ENCODE results near the gene NNMT. TPM values are rescaled to one million over a fixed set of nuclear protein-coding genes. Genes with fewer than 3 reads are reported as not detected.

Gene NNMT
- total RNA-seq, 1 experiment from 2014 or later, result not detected

DNA sequence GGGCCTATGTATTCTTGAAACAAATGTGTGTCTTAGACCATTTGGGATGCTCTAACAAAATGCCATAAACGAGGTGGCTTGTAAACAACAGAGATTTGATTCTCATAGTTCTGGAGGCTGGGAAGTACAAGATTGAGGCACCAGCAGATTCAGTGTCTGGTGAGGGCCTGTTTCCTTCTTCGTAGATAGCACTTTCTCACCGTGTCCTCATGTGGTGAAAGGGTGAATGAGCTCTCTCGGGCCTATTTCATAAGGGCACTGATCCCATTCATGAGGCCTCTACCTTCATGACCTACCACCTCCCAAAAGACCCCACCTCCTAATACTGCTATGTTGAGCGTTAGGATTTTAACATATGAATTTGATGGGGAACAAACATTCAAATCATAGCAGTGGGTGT lies 6.4 kb upstream of the NNMT start:
- no peaks in the 10 kb centered on the region for H3K9me3 ChIP-seq (ENCODE audit: control insufficient read depth in 1 of 2, insufficient read depth in 1 of 2, low read depth in 1 of 2, low read length in 2 of 2)
- H3K27ac ChIP-seq (ENCODE audit: low read depth, low read length), result no peak overlapping the region
- H3K79me2 ChIP-seq (ENCODE audit: insufficient read depth, low read length), result no peaks in the 10 kb centered on the region
- ATAC-seq, result no peak
- peaks cover 8 to 11% of the 10 kb centered on the region in 2 experiments for H3K4me1 ChIP-seq (ENCODE audit: control insufficient read depth in 1 of 2, insufficient read depth in 2 of 2, low read length in 2 of 2)
- no peak overlapping the region for H2AFZ ChIP-seq (ENCODE audit: low read depth, low read length, poor library complexity, severe bottlenecking)
- TF ChIP-seq EGR1 (IDR thresholded peaks at IDR 0.05; ENCODE audit: low read depth), result no peak
- TF ChIP-seq RAD21 (IDR thresholded peaks at IDR 0.05; ENCODE audit: low read depth), result no peak
- TF ChIP-seq ELF1 (IDR thresholded peaks at IDR 0.05; ENCODE audit: borderline replicate concordance, low read depth), result no peak
- no peak for TF ChIP-seq SP1 (IDR thresholded peaks at IDR 0.05; ENCODE audit: low read depth)
- no peak for TF ChIP-seq ZFX (IDR thresholded peaks at IDR 0.05)
- TF ChIP-seq TCF7L2 (IDR thresholded peaks at IDR 0.05; ENCODE audit: borderline replicate concordance, extremely low read depth, insufficient read depth, insufficient read length), result no peak
- TF ChIP-seq, protein P1, sequence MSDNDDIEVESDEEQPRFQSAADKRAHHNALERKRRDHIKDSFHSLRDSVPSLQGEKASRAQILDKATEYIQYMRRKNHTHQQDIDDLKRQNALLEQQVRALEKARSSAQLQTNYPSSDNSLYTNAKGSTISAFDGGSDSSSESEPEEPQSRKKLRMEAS (IDR thresholded peaks at IDR 0.05), result no peak
- BruUV-seq (replicated peaks), result no TSS peak
- ChIA-PET POLR2A (no interaction called here), CTCF (interaction anchor here (1.5 kb wide), 1 partner anchor 9 kb away, joined by 4 read pairs; no protein-coding TSS in a partner anchor), RAD21 (ENCODE audit: low non-redundant PET in 1 of 2, low total read pairs in 2 of 2, uncharacterized antibody in 2 of 2, unreplicated experiment in 2 of 2) (no interaction called here)
- H3K4me2 ChIP-seq (ENCODE audit: low read length), result no peak overlapping the region
- H3K4me3 ChIP-seq (replicated peaks in 1 of 2; ENCODE audit: low read depth in 1 of 2, low read length in 2 of 2), result no peak overlapping the region
- H3K9ac ChIP-seq (ENCODE audit: low read length), result no peak overlapping the region
- DNase-seq (ENCODE audit: low read depth, low spot score), result no peak
- H3K9me2 ChIP-seq (ENCODE audit: insufficient read depth), result no peaks in the 10 kb centered on the region
- intact Hi-C loops (cut with micrococcal nuclease), result no loop called here
- no peaks in the 10 kb centered on the region for H4K20me1 ChIP-seq (ENCODE audit: insufficient read depth)
- H3K36me3 ChIP-seq (ENCODE audit: control insufficient read depth in 1 of 2, insufficient read depth in 2 of 2, low read length in 2 of 2), result no peaks in the 10 kb centered on the region
- peaks cover 17% of the 10 kb centered on the region; the same call in 1 of the 2 replicates for H3K27me3 ChIP-seq (ENCODE audit: insufficient read depth, low read length)

DNA sequence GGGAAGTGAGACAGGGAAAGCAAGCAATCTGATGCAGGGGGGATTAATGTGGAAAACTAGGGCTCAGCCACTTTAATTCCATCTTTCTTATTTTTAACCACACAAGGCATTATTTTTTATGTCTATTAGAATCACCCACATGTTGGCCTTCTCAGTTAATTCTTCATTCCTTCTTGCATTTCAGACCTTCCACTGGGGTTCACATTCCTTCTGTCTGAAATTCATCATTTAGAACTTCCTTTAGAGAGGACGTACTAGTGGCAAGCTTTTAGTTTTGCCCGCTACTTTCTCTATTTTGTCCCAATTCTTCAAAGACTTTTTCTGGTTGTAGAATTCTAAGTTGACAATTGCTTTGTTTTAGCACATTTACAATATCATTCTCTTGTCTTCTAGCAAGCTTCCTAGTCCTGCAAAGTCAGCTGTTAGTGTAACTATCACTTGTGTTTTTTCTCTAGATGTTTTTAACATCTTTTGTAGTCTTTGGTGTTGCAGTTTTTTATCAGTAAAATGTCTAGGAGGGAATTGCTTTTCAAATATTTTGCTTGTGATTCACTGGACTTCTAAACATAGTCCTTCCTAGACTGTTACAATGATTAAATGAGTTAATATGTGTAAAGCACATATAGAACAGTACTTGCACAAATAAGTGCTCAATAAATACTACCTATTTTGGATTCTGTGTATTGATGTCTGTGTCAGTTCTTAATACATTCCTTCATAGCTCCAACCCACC lies 5.5 kb upstream of the NNMT start:
- Histone ChIP-seq H4K20me1 (ENCODE audit: insufficient read depth) (no peaks in the 10 kb centered on the region), H3K4me3 (replicated peaks in 1 of 2; ENCODE audit: low read depth in 1 of 2, low read length in 2 of 2) (no peak overlapping the region), H3K79me2 (ENCODE audit: insufficient read depth, low read length) (no peaks in the 10 kb centered on the region), H3K9me3 (ENCODE audit: control insufficient read depth in 1 of 2, insufficient read depth in 1 of 2, low read depth in 1 of 2, low read length in 2 of 2) (no peaks in the 10 kb centered on the region), H3K27ac (ENCODE audit: low read depth, low read length) (no peak overlapping the region), H3K36me3 (ENCODE audit: control insufficient read depth in 1 of 2, insufficient read depth in 2 of 2, low read length in 2 of 2) (no peaks in the 10 kb centered on the region), H2AFZ (ENCODE audit: low read depth, low read length, poor library complexity, severe bottlenecking) (no peak overlapping the region), H3K9ac (ENCODE audit: low read length) (no peak overlapping the region), H3K9me2 (ENCODE audit: insufficient read depth) (no peaks in the 10 kb centered on the region), H3K4me2 (ENCODE audit: low read length) (no peak overlapping the region), H3K27me3 (ENCODE audit: insufficient read depth, low read length) (peaks cover 17% of the 10 kb centered on the region; the same call in 1 of the 2 replicates), H3K4me1 (ENCODE audit: control insufficient read depth in 1 of 2, insufficient read depth in 2 of 2, low read length in 2 of 2) (peaks cover 3 to 5% of the 10 kb centered on the region in 2 experiments)
- ChIA-PET RAD21 (ENCODE audit: low non-redundant PET in 1 of 2, low total read pairs in 2 of 2, uncharacterized antibody in 2 of 2, unreplicated experiment in 2 of 2) (no interaction called here), CTCF (no interaction called here), POLR2A (no interaction called here)
- intact Hi-C loops (cut with micrococcal nuclease), result no loop called here
- no peak for DNase-seq (ENCODE audit: low read depth, low spot score)
- no TSS peak for BruUV-seq (replicated peaks)
- ATAC-seq, result no peak
- TF ChIP-seq, protein P2, sequence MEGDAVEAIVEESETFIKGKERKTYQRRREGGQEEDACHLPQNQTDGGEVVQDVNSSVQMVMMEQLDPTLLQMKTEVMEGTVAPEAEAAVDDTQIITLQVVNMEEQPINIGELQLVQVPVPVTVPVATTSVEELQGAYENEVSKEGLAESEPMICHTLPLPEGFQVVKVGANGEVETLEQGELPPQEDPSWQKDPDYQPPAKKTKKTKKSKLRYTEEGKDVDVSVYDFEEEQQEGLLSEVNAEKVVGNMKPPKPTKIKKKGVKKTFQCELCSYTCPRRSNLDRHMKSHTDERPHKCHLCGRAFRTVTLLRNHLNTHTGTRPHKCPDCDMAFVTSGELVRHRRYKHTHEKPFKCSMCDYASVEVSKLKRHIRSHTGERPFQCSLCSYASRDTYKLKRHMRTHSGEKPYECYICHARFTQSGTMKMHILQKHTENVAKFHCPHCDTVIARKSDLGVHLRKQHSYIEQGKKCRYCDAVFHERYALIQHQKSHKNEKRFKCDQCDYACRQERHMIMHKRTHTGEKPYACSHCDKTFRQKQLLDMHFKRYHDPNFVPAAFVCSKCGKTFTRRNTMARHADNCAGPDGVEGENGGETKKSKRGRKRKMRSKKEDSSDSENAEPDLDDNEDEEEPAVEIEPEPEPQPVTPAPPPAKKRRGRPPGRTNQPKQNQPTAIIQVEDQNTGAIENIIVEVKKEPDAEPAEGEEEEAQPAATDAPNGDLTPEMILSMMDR (IDR thresholded peaks at IDR 0.05 in 2 of 3, conservative IDR thresholded peaks at IDR 0.05 in 1 of 3; ENCODE audit: borderline replicate concordance in 1 of 3, insufficient read depth in 1 of 3, low read depth in 2 of 3, low read length in 2 of 3), result no peak
- TF ChIP-seq RAD21 (IDR thresholded peaks at IDR 0.05; ENCODE audit: low read depth) (no peak), ZNF274 (IDR thresholded peaks at IDR 0.05; ENCODE audit: low read depth, low read length) (no peak), POLR2AphosphoS5 (IDR thresholded peaks at IDR 0.05; ENCODE audit: low read depth, low read length) (no peak), JUND (IDR thresholded peaks at IDR 0.05) (no peak), ELF1 (IDR thresholded peaks at IDR 0.05; ENCODE audit: borderline replicate concordance, low read depth) (no peak), EGR1 (IDR thresholded peaks at IDR 0.05; ENCODE audit: low read depth) (no peak), EZH2phosphoT487 (IDR thresholded peaks at IDR 0.05; ENCODE audit: borderline replicate concordance) (no peak)
- TF ChIP-seq, protein P3, sequence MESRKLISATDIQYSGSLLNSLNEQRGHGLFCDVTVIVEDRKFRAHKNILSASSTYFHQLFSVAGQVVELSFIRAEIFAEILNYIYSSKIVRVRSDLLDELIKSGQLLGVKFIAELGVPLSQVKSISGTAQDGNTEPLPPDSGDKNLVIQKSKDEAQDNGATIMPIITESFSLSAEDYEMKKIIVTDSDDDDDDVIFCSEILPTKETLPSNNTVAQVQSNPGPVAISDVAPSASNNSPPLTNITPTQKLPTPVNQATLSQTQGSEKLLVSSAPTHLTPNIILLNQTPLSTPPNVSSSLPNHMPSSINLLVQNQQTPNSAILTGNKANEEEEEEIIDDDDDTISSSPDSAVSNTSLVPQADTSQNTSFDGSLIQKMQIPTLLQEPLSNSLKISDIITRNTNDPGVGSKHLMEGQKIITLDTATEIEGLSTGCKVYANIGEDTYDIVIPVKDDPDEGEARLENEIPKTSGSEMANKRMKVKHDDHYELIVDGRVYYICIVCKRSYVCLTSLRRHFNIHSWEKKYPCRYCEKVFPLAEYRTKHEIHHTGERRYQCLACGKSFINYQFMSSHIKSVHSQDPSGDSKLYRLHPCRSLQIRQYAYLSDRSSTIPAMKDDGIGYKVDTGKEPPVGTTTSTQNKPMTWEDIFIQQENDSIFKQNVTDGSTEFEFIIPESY (IDR thresholded peaks at IDR 0.05; ENCODE audit: extremely low read depth, insufficient replicate concordance, low read length), result no peak

Data from HCT116 (cell line).